Esophagus muscularis mucosa (tissue), 3 donors: ENCODE results near the gene SEC23IP.

Experiments used
- CTCF ChIP-seq, 3 experiments: fragments of 200-600 bp in 2 of 3; fragments of 450-650 bp in 1 of 3; sonication (generic) in 2 of 3; IDR thresholded peaks; one replicate each; pipeline ENCODE4 v1.5.1; 2017 to 2019; ENCODE audit warnings: antibody characterized with exemption in 3 of 3, mild to moderate bottlenecking in 2 of 3, moderate library complexity in 1 of 3
- EP300 ChIP-seq: sonication (generic); formaldehyde crosslinking; IDR thresholded peaks from one replicate; pipeline ENCODE4 v1.6.1; 2017; ENCODE audit warnings: antibody characterized with exemption

GRCh38 chr10:119910689-119911088 lies 18.2 kb downstream of the SEC23IP start:
- TF ChIP-seq CTCF (IDR thresholded peaks at IDR 0.05) = no peak
- no peak for TF ChIP-seq EP300
